NCI-H460 (cell line): ENCODE data around the gene SYNE4. TPM values are rescaled to one million over a fixed set of nuclear protein-coding genes. Genes with fewer than 3 reads are reported as not detected.

ENCODE experiments used
- DNase-seq: peaks from one replicate; pipeline ENCODE4 v3.0.0-alpha.2; 2016; ENCODE audit warnings: low read depth; ENCODE audit errors: extremely low read depth
- total RNA-seq: library from RNA; depleted of rRNA; stranded (reverse); fragments of >200 nt; shearing (Covaris generic); gene quantifications from 2 replicates; pipeline ENCODE4 v1.2.3, GENCODE V29; 2014

The SYNE4 gene
- total RNA-seq, 1 experiment from 2014 or later: 0.22 TPM

GRCh38 chr19:36026091-36026876 is 17.7 kb upstream of the SYNE4 start:
- no peak for DNase-seq

DNA sequence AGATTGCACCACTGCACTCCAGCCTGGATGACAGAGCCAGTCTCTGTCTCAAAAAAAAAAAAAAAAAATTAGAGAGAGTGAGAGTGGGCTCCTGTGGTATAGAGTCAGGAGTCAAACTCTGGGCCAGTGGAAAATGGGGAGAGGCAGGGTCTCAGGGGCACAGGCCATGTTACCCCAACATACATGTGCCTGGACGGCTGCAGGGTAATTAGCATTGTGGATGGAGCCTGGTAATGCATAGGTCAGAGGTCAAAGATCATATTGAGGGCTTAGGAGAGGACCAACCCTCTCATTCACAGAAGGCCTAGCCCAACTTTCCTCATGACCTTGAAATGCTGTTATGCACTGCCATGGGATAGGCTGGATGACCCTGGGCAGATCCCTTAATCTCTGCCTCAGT is 16.9 kb upstream of the SYNE4 start:
- no peak for DNase-seq

DNA sequence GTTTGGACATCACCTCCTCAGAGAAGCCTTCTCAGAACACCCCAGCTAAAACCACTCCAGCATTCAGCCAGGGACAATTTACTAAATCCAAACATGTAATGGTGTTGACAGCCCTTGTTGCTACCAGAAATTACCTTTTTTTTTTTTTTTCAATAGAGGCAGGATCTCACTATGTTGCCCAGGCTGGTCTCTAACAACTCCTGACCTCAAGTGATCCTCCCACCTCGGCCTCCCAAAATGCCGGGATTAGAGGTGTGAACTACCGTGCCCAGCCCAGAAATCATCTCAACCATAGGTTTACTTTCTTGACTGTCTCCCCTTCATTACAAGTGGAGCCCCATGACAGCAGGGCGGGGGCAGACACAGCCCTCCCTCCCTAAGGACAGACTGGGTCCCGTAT is 14.8 kb upstream of the SYNE4 start:
- DNase-seq: no peak

DNA sequence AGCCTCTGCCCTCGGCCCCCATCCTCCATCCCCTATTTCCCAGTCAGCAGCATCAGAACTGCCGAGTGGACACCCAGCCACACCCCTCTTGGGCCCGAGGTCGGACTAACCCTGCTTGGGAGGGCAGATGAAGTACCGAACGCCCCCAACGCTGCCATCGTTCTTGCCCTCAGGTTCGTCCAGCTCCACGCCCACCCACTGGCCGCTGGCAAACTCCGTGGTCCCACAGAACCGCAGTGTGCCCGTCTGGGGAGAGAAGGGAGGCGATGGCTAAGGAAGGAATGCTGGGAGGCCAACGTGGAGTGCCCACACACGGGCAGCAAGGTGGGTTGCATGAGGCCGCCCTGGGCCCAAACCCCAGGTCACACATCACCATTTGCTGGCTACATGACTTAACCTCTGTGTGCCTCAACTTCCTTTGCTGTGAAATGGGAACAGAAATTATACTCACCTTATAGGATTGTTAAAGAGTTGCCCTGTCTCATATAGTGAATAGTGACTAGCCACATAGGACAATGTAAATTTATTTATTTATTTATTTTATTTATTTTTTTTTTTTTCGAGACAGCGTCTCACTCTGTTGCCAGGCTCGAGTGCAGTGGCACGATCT is 10.6 kb upstream of the SYNE4 start:
- no peak for DNase-seq

DNA sequence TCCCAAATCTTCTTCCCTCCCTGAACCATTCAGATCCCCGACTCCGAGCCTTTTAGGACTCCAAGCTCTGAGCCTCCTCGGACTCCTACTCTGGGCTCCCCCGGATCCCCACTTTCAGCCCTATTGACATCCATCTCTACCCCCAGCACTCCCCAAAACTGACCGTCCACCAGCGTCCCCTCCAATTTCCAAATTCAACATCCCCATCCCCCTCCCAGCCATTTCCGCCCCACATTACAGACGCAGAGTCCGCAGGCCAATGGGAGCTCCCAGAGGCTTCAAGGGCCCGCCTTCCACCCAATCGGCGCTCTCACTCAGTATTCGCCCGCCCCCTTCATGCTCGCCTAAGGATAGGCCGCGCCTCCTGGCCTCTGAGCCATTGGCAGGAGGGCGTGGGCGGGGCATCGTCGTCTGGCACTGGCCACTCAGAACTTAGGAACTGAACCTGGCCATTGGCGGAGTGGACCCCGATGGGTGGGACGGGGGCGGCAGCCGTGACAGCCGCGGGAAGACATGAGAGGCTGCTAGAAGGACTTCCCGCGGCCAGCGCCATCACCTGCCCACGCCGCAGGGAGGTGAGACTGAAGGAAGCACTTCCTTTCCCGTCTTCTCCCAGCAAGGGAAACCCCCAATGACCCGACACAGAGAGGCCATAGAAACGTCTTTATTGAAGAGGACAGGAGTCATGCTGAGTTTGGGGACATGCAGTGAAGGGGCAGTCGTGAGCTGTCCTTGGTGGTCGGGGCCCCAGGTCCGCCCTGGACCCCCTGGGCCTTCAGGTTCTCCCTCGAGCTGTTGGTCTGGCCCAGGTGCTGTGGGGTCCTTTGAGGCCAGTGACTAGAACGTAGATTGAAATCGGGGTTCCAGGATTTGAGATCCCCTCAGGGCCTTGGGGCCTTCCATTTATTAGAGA is 5.7 kb upstream of the SYNE4 start, which contains the start of gene ALKBH6:
Gene ALKBH6, minus strand, starts transcription at position 202 of the 913 bp plus-strand sequence. CDS start 816 bp downstream, outside the sequence.
- DNase-seq: peak; percentile 99

- no peak for DNase-seq
Measured at GRCh38 chr19:36013280-36014011, 4.8 kb upstream of the SYNE4 start.

GRCh38 chr19:36010402-36010801 is 1.8 kb upstream of the SYNE4 start:
- DNase-seq: no peak

DNA sequence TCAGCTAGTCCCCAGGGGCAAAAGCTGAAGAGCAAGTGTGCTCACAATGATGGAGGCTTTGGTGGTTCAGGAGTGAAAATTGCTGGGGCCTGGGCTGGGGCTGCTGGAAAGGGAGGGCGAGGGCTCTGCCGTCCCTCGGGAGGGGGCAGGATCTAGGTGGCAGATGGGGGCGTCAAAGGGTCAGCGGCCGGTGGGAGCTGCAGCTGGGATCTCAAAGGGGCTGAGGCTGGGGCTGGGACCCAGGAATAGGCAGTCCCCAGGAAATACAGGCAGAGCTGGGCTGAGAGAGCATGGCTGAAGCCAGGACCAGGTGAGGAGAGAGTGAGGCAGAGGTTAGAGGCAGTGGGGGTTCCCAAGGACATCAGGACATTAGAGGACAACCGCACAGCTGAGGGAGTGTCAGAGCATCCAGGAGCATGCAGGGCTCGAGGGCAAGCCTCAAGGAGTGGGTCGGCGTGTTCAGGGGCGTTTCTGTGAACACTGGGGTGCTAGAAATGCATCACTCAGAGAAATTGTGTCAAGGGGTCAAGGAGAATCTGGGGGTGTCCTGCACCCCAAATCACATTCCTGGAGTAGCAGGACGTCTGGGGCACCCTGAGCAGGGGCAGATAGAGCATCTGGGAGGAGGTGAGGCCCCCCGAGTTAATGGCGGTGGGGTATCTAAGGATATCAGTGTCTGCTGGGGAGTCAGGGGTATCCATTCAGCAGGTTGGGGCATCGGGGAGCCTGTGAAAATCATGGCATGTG is 1.2 kb upstream of the SYNE4 start:
- DNase-seq: no peak

DNA sequence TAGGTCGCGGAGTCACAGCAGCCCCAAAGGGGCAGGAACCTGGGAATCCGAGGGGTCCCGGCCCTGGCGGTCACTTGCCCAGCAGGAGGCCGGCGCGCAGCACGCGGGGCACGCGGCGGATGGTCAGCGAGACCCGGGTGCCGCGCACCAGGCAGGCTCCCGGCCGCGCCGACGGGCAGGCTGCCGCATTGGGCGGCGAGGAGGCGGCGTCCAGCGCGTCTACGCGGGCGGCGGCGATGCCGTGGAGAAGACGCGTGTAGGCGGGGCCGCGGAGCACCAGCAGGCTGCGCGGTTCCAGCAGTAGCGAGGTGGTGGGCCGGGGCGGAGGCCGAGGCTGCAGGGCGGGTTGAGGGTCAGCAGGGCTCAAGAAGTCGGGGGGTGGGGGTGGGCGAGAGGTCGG is 607 bp upstream of the SYNE4 start:
- peak; percentile 53 for DNase-seq

- no peak for DNase-seq
Measured at GRCh38 chr19:36006955-36007354, 1.7 kb downstream of the SYNE4 start.

- no peak for DNase-seq
Measured at GRCh38 chr19:36003284-36003683, 5.3 kb downstream of the SYNE4 start.

- no peak for DNase-seq
Measured at GRCh38 chr19:36001605-36002004, 7.0 kb downstream of the SYNE4 start.

DNA sequence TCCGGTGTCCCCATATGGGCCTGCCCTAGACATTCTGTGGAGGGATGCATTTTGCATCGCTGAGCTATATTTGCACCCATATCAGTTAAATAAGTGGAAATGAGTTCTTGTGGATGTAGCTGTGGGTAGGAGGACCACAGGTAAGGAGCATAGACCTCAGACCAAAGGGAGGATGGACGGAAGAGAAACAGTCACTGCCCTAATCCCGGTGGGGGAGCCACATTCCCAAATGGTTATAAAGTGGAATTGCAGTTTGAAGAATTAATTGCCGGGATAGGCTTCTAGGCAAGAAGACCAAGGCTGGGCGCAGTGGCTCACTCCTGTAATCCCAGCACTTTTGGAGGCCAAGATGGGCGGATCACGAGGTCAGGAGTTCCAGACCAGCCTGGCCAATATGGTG is 11.8 kb downstream of the SYNE4 start:
- no peak for DNase-seq

DNA sequence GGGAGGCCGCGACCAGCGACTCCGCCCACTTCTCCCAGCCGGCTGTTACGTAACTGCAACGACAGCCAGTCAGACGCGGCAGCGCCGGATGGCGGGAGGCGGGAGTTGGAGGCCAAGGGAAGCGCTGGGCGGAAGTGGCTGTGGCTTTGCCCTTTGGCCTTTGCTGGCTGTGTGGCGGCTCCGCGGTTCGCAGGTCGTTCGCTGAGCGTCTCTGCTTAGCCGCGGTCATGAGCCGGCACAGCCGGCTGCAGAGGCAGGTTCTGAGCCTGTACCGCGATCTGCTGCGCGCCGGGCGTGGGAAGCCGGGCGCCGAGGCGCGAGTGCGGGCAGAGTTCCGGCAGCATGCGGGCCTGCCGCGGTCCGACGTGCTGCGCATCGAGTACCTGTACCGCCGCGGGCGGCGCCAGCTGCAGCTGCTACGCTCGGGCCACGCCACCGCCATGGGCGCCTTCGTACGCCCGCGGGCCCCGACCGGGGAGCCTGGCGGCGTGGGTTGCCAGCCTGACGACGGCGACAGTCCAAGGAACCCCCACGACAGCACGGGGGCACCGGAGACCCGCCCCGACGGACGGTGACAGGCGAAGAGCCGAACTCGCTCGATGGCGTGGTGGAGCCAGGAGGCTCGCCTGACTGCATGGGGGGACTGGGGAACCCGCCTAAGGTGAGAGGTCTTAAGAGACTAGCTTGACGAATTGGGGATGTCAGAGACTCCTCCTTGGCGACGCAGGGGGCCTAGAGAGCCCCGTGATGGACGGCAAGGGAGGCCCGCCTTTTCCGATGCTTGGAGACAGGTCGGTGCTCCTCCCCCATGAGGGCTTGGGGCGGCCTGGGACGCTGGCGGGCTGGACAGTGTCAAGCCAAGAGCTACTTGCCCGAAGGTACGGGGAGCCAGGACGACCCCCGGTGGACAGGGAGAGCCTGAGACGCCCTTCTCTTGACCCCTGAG is 13.3 kb downstream of the SYNE4 start, which contains the start of gene SDHAF1:
Gene SDHAF1, plus strand, starts transcription at position 141 of the 946 bp plus-strand sequence. Its CDS starts 87 bp downstream, at position 228.
- DNase-seq: peak; percentile 93

DNA sequence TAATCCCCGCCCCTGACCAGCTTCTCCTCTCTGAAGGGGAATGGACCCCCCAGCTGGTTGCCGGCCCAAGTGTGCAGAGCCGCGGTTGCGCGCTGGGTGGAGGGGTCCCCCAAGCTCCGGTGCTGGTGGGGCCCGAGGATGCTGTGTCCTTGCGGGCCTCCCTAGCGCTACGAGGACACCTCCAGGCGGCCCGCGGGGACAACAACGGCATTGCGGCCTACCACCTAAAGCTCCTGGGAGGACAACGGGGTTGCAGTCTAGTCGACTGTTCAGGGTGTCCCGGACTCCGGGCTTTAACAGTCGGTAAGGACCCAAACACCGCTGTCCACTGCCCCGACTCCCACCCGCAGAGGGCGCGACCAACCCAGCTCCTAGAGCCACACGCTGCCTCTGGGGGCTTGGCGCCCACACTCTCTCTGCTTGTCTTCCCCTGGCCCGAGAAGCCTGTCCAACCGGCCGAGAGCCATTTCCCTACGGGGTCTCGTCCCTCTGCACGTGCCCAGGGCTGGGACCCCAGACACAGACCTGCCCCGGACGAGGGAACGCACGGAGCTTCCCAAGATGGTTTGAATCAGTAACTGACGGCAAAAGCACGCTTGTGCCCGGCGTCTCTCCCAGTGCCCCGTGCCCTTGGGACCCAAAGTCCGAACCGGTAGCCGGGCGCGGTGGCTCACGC is 14.6 kb downstream of the SYNE4 start:
- DNase-seq: no peak

DNA sequence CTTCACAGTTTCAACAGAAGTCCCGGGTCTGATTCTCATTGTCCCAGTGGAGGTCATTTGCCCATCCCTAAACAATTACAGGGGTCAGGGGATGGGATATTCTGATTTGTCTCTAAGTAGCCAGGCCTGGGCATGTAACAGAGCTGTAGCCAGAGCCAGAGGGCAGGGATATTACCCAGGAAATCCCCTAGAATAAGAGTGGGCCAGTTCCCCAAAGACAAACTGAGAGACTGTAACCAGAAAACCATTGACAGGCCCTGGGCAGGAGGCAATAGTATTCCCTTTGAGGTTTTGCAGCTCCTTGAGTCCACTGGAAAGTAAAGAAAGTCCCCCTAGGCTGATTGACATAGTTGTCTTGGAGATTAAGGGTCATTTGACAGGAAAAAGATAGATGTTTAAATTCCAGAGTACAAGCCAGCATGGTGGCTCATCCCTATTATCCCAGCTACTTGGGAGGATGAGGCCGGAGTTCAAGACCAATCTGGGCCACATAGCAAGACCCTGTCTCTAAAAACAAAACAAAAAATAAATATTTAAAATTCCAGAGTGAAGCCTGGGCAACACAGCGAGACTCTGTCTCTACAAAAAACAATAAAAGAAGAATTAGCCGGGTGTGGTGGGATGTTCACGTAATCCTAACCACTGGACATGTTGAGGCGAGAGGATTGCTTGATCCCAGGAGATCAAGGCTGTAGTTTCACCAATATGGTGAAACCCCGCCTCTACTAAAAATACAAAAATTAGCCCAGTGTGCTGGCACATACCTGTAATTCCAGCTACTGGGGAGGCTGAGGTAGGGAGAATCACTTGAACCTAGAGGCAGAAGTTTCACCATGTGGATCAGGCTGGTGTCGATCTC is 15.5 kb downstream of the SYNE4 start:
- DNase-seq: no peak
